GM12891 (cell line): Measurements from ENCODE around the gene AK9.

Experiments
- POLR2A ChIP-seq: IDR thresholded peaks from 2 replicates; pipeline ENCODE4 v1.6.1; 2011; ENCODE audit warnings: low read depth, low read length, control low read depth
- POLR2AphosphoS5 ChIP-seq: IDR thresholded peaks from 2 replicates; pipeline ENCODE4 v1.6.1; 2011; ENCODE audit warnings: low read depth, low read length, control low read depth
- SPI1 ChIP-seq: IDR thresholded peaks from 2 replicates; pipeline ENCODE4 v1.6.1; 2011; ENCODE audit warnings: low read depth, low read length, control low read depth

- TF ChIP-seq POLR2AphosphoS5 (no peak), POLR2A (no peak), SPI1 (no peak)
Measured at GRCh38 chr6:109445382-109445781, 245.6 kb downstream of the AK9 start.
